Ovary (tissue), 3 donors: ENCODE measurements around the gene FBXL20.

ENCODE experiments used
- CTCF ChIP-seq, 3 donors: fragments of 450-650 bp in 2 of 3; fragments of 200-600 bp in 1 of 3; IDR thresholded peaks; one replicate each; pipeline versions ENCODE4 v1.5.1 to v1.8.0; 2016 to 2022; ENCODE audit warnings: antibody characterized with exemption in 3 of 3, mild to moderate bottlenecking in 1 of 3
- EP300 ChIP-seq: sonication (generic); formaldehyde crosslinking; IDR thresholded peaks from one replicate; pipeline ENCODE4 v1.6.1; 2017; ENCODE audit warnings: antibody characterized with exemption
- donor health status: DM: no; HTN: no; CAD: no.

GRCh38 chr17:39205112-39205526, 196.3 kb downstream of the FBXL20 start:
- TF ChIP-seq CTCF (IDR thresholded peaks at IDR 0.05) (no peak), EP300 (no peak)
